Measurements from ENCODE around the gene EARS2. TPM values are rescaled to one million over a fixed set of nuclear protein-coding genes. Genes with fewer than 3 reads are reported as not detected.
A peak's percentile ranks its signal among the peaks of the same experiment; 100 is the strongest.
"Not testable (repeated sequence)": the region's sequence is repeated elsewhere in the genome, so short reads cannot be mapped to it uniquely, and the experiment has no call there.

EARS2 gene
- 10 to 100 TPM; 18.1 to 18.5 TPM for total RNA-seq

- Mint-ChIP-seq H3K4me1 (peaks cover 43% of the 10 kb centered on the region), H3K4me3 (peak within 1 kb of the TSS; percentile 95), H3K27me3 (no peaks in the 10 kb centered on the region), H3K36me3 (ENCODE audit: low read depth) (peaks cover 13% of the 10 kb centered on the region), H3K27ac (peak within 1 kb of the TSS; percentile 95), H3K9me3 (no peaks in the 10 kb centered on the region)
- ChIA-PET POLR2A (no interaction called here), CTCF (interaction anchor here (0.8 to 1.9 kb wide), 11 partner anchors 11 to 984 kb away, joined by 3 to 13 read pairs (median 4); no protein-coding TSS in a partner anchor)
- peak; percentile 95 for DNase-seq
Measured at GRCh38 chr16:23556881-23557778, at the start of gene EARS2, which contains the start of gene UBFD1. Gene EARS2, minus strand, starts transcription at chr16:23557350. Its CDS starts 7 bp downstream, at chr16:23557343. Gene UBFD1, plus strand, starts transcription at chr16:23557727. Its CDS starts 16 bp downstream, at chr16:23557743.

GRCh38 chr16:23597003-23597756, 40.0 kb upstream of the EARS2 start:
- peak; percentile 22 for DNase-seq
- no peak overlapping the region for H3K4me3 Mint-ChIP-seq

GRCh38 chr16:23595951-23596720, 39.0 kb upstream of the EARS2 start, which contains the start of gene NDUFAB1:
Gene NDUFAB1, minus strand, starts transcription at chr16:23596316. Its CDS starts 26 bp downstream, at chr16:23596290.
- Mint-ChIP-seq H3K4me1 (peaks cover 30% of the 10 kb centered on the region), H3K36me3 (ENCODE audit: low read depth) (peaks cover 13% of the 10 kb centered on the region), H3K27ac (peak within 1 kb of the TSS; percentile 83), H3K27me3 (no peaks in the 10 kb centered on the region), H3K4me3 (peak within 1 kb of the TSS; percentile 82), H3K9me3 (no peaks in the 10 kb centered on the region)
- DNase-seq: peak; percentile 91
- CTCF ChIA-PET: interaction anchor here (1.2 to 2.2 kb wide), 10 partner anchors 9 to 160 kb away, joined by 3 to 10 read pairs (median 3); partner anchors contain the start of gene UBFD1
- POLR2A ChIA-PET: interaction anchor here (0.6 kb wide), 1 partner anchor 14 kb away, joined by 3 read pairs; no protein-coding TSS in a partner anchor

More at GRCh38 chr16:23597003-23597756, 40.0 kb upstream of the EARS2 start:
- peaks cover 9% of the 10 kb centered on the region for H3K36me3 Mint-ChIP-seq (ENCODE audit: low read depth)
- H3K4me1 Mint-ChIP-seq: peaks cover 29% of the 10 kb centered on the region
- ChIA-PET POLR2A (no interaction called here), CTCF (interaction anchor here (1.2 to 2.2 kb wide), 10 partner anchors 8 to 161 kb away, joined by 3 to 10 read pairs (median 3); partner anchors contain the start of gene UBFD1)
- H3K9me3 Mint-ChIP-seq: no peaks in the 10 kb centered on the region
- no peaks in the 10 kb centered on the region for H3K27me3 Mint-ChIP-seq
- H3K27ac Mint-ChIP-seq: peak overlapping the region; percentile 54

- H3K9me3 Mint-ChIP-seq: no peaks in the 10 kb centered on the region
- CTCF ChIA-PET: interaction anchor here (0.7 kb wide), 1 partner anchor 1630 kb away, joined by 4 read pairs; no protein-coding TSS in a partner anchor
- peak; percentile 8 for DNase-seq
- POLR2A ChIA-PET: no interaction called here
- no peaks in the 10 kb centered on the region for H3K27me3 Mint-ChIP-seq
- H3K36me3 Mint-ChIP-seq (ENCODE audit: low read depth): peaks cover 18% of the 10 kb centered on the region
- peaks cover 30% of the 10 kb centered on the region for H3K4me1 Mint-ChIP-seq
- H3K27ac Mint-ChIP-seq: peak overlapping the region; percentile 64
- H3K4me3 Mint-ChIP-seq: peak overlapping the region; percentile 82
Measured at GRCh38 chr16:23595246-23595950, 38.2 kb upstream of the EARS2 start.

GRCh38 chr16:23594186-23594585, 37.0 kb upstream of the EARS2 start:
- Mint-ChIP-seq H3K4me3 (peak overlapping the region; percentile 40), H3K27ac (no peak overlapping the region)
- CTCF ChIA-PET: interaction anchor here (1.0 kb wide), 1 partner anchor 37 kb away, joined by 3 read pairs; the partner anchor contains the start of genes EARS2 and UBFD1

GRCh38 chr16:23590181-23590580, 33.0 kb upstream of the EARS2 start:
- POLR2A ChIA-PET: no interaction called here

More at GRCh38 chr16:23594186-23594585, 37.0 kb upstream of the EARS2 start:
- Mint-ChIP-seq H3K4me1 (peaks cover 30% of the 10 kb centered on the region), H3K27me3 (no peaks in the 10 kb centered on the region), H3K9me3 (no peaks in the 10 kb centered on the region), H3K36me3 (ENCODE audit: low read depth) (peaks cover 25% of the 10 kb centered on the region)
- DNase-seq: no peak
- POLR2A ChIA-PET: no interaction called here

GRCh38 chr16:23587726-23588125, 30.6 kb upstream of the EARS2 start:
- Mint-ChIP-seq H3K4me1 (peaks cover 3% of the 10 kb centered on the region), H3K27ac (no peak overlapping the region), H3K4me3 (no peak overlapping the region), H3K9me3 (no peaks in the 10 kb centered on the region), H3K27me3 (no peaks in the 10 kb centered on the region), H3K36me3 (ENCODE audit: low read depth) (peaks cover 40% of the 10 kb centered on the region)
- ChIA-PET CTCF (no interaction called here), POLR2A (no interaction called here)
- no peak for DNase-seq

More at GRCh38 chr16:23590181-23590580, 33.0 kb upstream of the EARS2 start:
- no peaks in the 10 kb centered on the region for H3K9me3 Mint-ChIP-seq
- H3K36me3 Mint-ChIP-seq (ENCODE audit: low read depth): peaks cover 36% of the 10 kb centered on the region
- DNase-seq: no peak
- CTCF ChIA-PET: no interaction called here
- H3K27me3 Mint-ChIP-seq: no peaks in the 10 kb centered on the region
- H3K4me1 Mint-ChIP-seq: peaks cover 15% of the 10 kb centered on the region
- H3K27ac Mint-ChIP-seq: no peak overlapping the region
- H3K4me3 Mint-ChIP-seq: no peak overlapping the region

GRCh38 chr16:23584186-23585076, 27.3 kb upstream of the EARS2 start:
- no peaks in the 10 kb centered on the region for H3K9me3 Mint-ChIP-seq
- no peak overlapping the region for H3K27ac Mint-ChIP-seq
- H3K4me3 Mint-ChIP-seq: no peak overlapping the region
- peaks cover 38% of the 10 kb centered on the region for H3K36me3 Mint-ChIP-seq (ENCODE audit: low read depth)
- no peaks in the 10 kb centered on the region for H3K4me1 Mint-ChIP-seq
- no peak for DNase-seq
- POLR2A ChIA-PET: no interaction called here
- CTCF ChIA-PET: no interaction called here
- H3K27me3 Mint-ChIP-seq: no peaks in the 10 kb centered on the region

- H3K27ac Mint-ChIP-seq, H3K27me3 Mint-ChIP-seq, DNase-seq, H3K4me1 Mint-ChIP-seq, POLR2A ChIA-PET, CTCF ChIA-PET, H3K4me3 Mint-ChIP-seq, H3K9me3 Mint-ChIP-seq: not testable (repeated sequence)
- peaks cover 40% of the 10 kb centered on the region for H3K36me3 Mint-ChIP-seq (ENCODE audit: low read depth)
Measured at GRCh38 chr16:23583271-23583670, 26.1 kb upstream of the EARS2 start.

GRCh38 chr16:23581764-23582163, 24.6 kb upstream of the EARS2 start:
- ChIA-PET CTCF (interaction anchor here (0.5 to 1.1 kb wide), 3 partner anchors 42 to 216 kb away, joined by 3 to 4 read pairs (median 3); no protein-coding TSS in a partner anchor), POLR2A (no interaction called here)
- Mint-ChIP-seq H3K4me1 (no peaks in the 10 kb centered on the region), H3K27ac (peak overlapping the region; percentile 9), H3K36me3 (ENCODE audit: low read depth) (peaks cover 36% of the 10 kb centered on the region), H3K9me3 (no peaks in the 10 kb centered on the region), H3K4me3 (no peak overlapping the region), H3K27me3 (no peaks in the 10 kb centered on the region)
- no peak for DNase-seq

- no peak overlapping the region for H3K4me3 Mint-ChIP-seq
- ChIA-PET CTCF (no interaction called here), POLR2A (no interaction called here)
- no peaks in the 10 kb centered on the region for H3K27me3 Mint-ChIP-seq
- no peak overlapping the region for H3K27ac Mint-ChIP-seq
- peaks cover 32% of the 10 kb centered on the region for H3K36me3 Mint-ChIP-seq (ENCODE audit: low read depth)
- no peaks in the 10 kb centered on the region for H3K9me3 Mint-ChIP-seq
- H3K4me1 Mint-ChIP-seq: no peaks in the 10 kb centered on the region
- DNase-seq: no peak
Measured at GRCh38 chr16:23580391-23580790, 23.2 kb upstream of the EARS2 start.
